ENCODE data around the gene PRR14L.

- no peak for TF ChIP-seq POLR2AphosphoS5 (IDR thresholded peaks at IDR 0.05)
- TF ChIP-seq POLR2A (IDR thresholded peaks at IDR 0.05) = no peak
- TF ChIP-seq CTCF (IDR thresholded peaks at IDR 0.05) = no peak
Measured at GRCh38 chr22:31734512-31734911, 15.4 kb downstream of the PRR14L start.
